Astrocyte (in vitro differentiated cells and primary cell): ENCODE results near the gene ZFPM1.

ENCODE experiments used
- EZH2 ChIP-seq: IDR thresholded peaks from 2 replicates; pipeline ENCODE4 v1.6.1; 2012; ENCODE audit warnings: mild to moderate bottlenecking, low read length, inconsistent platforms; ENCODE audit not compliant: insufficient read depth
- TF ChIP-seq, protein P1 (sequence below): IDR thresholded peaks from 2 replicates; pipeline ENCODE4 v1.5.1; 2011; ENCODE audit warnings: low read depth, mild to moderate bottlenecking, inconsistent platforms, low read length, moderate library complexity; ENCODE audit not compliant: insufficient read depth

DNA sequence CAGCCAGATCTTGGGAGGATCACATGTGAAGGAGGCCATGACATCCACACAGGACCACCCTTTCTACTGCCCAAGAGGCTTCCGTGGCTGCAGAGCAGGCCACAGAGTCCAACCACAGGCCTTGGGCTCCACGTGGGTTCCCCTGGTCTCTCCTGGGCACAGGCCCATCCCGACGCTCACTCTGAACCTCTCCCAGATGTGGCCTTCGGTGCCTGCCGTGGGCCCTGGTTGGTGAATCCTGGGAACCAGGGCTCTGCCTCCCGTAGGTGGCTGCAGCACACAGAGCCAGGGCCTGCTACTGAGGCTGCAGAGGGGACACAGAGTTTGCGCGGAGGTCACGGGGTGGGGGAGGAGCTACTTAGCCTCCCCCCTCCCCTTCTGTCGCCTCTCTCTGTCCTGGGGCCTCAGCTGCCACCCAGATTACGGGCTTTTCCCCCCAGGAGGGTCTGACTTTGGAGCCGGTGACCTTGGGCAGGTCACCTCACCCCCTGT lies 55.3 kb downstream of the ZFPM1 start:
- TF ChIP-seq, protein P1, sequence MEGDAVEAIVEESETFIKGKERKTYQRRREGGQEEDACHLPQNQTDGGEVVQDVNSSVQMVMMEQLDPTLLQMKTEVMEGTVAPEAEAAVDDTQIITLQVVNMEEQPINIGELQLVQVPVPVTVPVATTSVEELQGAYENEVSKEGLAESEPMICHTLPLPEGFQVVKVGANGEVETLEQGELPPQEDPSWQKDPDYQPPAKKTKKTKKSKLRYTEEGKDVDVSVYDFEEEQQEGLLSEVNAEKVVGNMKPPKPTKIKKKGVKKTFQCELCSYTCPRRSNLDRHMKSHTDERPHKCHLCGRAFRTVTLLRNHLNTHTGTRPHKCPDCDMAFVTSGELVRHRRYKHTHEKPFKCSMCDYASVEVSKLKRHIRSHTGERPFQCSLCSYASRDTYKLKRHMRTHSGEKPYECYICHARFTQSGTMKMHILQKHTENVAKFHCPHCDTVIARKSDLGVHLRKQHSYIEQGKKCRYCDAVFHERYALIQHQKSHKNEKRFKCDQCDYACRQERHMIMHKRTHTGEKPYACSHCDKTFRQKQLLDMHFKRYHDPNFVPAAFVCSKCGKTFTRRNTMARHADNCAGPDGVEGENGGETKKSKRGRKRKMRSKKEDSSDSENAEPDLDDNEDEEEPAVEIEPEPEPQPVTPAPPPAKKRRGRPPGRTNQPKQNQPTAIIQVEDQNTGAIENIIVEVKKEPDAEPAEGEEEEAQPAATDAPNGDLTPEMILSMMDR: no peak
- no peak for TF ChIP-seq EZH2
